GM19043 (cell line): Measurements from ENCODE around the gene MMP17.

Experiments
- ATAC-seq: cut with Tn5 transposase; IDR thresholded peaks from one replicate; pipeline ENCODE4 v1.9.1; 2021; ENCODE audit warnings: low read depth; ENCODE audit not compliant: unreplicated experiment

Gene MMP17

GRCh38 chr12:131847456-131847855 is 19.3 kb downstream of the MMP17 start:
- no peak for ATAC-seq

- no peak for ATAC-seq
Measured at GRCh38 chr12:131848753-131849152, 20.6 kb downstream of the MMP17 start.

GRCh38 chr12:131849700-131850553 is 21.7 kb downstream of the MMP17 start:
- ATAC-seq = no peak

GRCh38 chr12:131850856-131851559 is 22.8 kb downstream of the MMP17 start:
- ATAC-seq = no peak

GRCh38 chr12:131851741-131852550 is 23.8 kb downstream of the MMP17 start:
- ATAC-seq = no peak

GRCh38 chr12:131852551-131853299 is 24.5 kb downstream of the MMP17 start:
- ATAC-seq = no peak

GRCh38 chr12:131853832-131854797 is 25.9 kb downstream of the MMP17 start:
- no peak for ATAC-seq

GRCh38 chr12:131854861-131855476 is 26.8 kb downstream of the MMP17 start:
- no peak for ATAC-seq

GRCh38 chr12:131855521-131856142 is 27.4 kb downstream of the MMP17 start:
- no peak for ATAC-seq

- ATAC-seq = no peak
Measured at GRCh38 chr12:131856366-131857097, 28.3 kb downstream of the MMP17 start.

GRCh38 chr12:131857908-131858850 is 30.0 kb downstream of the MMP17 start:
- ATAC-seq = no peak

GRCh38 chr12:131860472-131861260 is 32.5 kb downstream of the MMP17 start:
- no peak for ATAC-seq

GRCh38 chr12:131861261-131862083 is 33.3 kb downstream of the MMP17 start:
- ATAC-seq = no peak

- ATAC-seq = no peak
Measured at GRCh38 chr12:131862084-131862441, 33.9 kb downstream of the MMP17 start.

- no peak for ATAC-seq
Measured at GRCh38 chr12:131862600-131862993, 34.4 kb downstream of the MMP17 start.
